HepG2 (cell line): ENCODE data around the gene UBTF. TPM values are rescaled to one million over a fixed set of nuclear protein-coding genes. Genes with fewer than 3 reads are reported as not detected.
A peak's percentile ranks its signal among the peaks of the same experiment; 100 is the strongest.

Source experiments
- AGO2 ChIP-seq: fragments of 200-400 bp; formaldehyde crosslinking; optimal IDR thresholded peaks from 2 replicates; pipeline ENCODE3; 2017; ENCODE audit warnings: mild to moderate bottlenecking, low read depth, low read length, moderate library complexity
- DNMT3B ChIP-seq: conservative IDR thresholded peaks from 2 replicates; pipeline ENCODE4 v1.6.1; 2016; ENCODE audit warnings: missing biosample characterization, control low read depth
- ETS1 ChIP-seq: sonication (generic); formaldehyde crosslinking; IDR thresholded peaks from 2 replicates; pipeline ENCODE4 v1.4.0; 2020; ENCODE audit warnings: missing genetic modification reagents
- FOXO4 ChIP-seq: sonication (generic); formaldehyde crosslinking; conservative IDR thresholded peaks from 2 replicates; pipeline ENCODE4 v1.8.1; 2023; ENCODE audit warnings: missing genetic modification reagents
- HNF4G ChIP-seq, 2 experiments: sonication (generic) in 1 of 2; formaldehyde crosslinking in 1 of 2; IDR thresholded peaks; 2 replicates each; pipeline versions ENCODE4 v1.4.0 to v1.6.1; 2011 to 2020; ENCODE audit warnings: borderline replicate concordance in 2 of 2, low read depth in 2 of 2, mild to moderate bottlenecking in 2 of 2, low read length in 1 of 2, missing genetic modification reagents in 1 of 2, moderate library complexity in 1 of 2
- MBNL3 ChIP-seq: fragments of 250-450 bp; sonication (Bioruptor Pico); conservative IDR thresholded peaks from 2 replicates; pipeline ENCODE4 v1.8.0; 2022; ENCODE audit warnings: mild to moderate bottlenecking, inconsistent platforms
- NRL ChIP-seq: sonication (generic); formaldehyde crosslinking; IDR thresholded peaks from 2 replicates; pipeline ENCODE4 v1.5.0; 2020; ENCODE audit warnings: missing genetic modification reagents, mild to moderate bottlenecking, moderate library complexity, borderline replicate concordance
- PHB2 ChIP-seq: fragments of 450-650 bp; IDR thresholded peaks from 2 replicates; pipeline ENCODE4 v1.6.1; 2018; ENCODE audit not compliant: partially characterized antibody
- RNF219 ChIP-seq: sonication (generic); formaldehyde crosslinking; IDR thresholded peaks from 2 replicates; pipeline ENCODE4 v1.5.0; 2020; ENCODE audit warnings: mild to moderate bottlenecking, missing genetic modification reagents
- TEAD3 ChIP-seq: optimal IDR thresholded peaks from 2 replicates; pipeline ENCODE3; 2016; ENCODE audit warnings: borderline replicate concordance
- TP53 ChIP-seq: sonication (generic); formaldehyde crosslinking; conservative IDR thresholded peaks from 2 replicates; pipeline ENCODE4 v1.4.0; 2020; ENCODE audit warnings: missing genetic modification reagents
- ZNF143 ChIP-seq: sonication (generic); formaldehyde crosslinking; IDR thresholded peaks from 2 replicates; pipeline ENCODE4 v1.4.0; 2020; ENCODE audit warnings: missing genetic modification reagents
- ZNF503 ChIP-seq: sonication (generic); formaldehyde crosslinking; IDR thresholded peaks from 2 replicates; pipeline ENCODE4 v1.4.0; 2020; ENCODE audit warnings: missing genetic modification reagents
- ZNF574 ChIP-seq: sonication (generic); formaldehyde crosslinking; IDR thresholded peaks from 2 replicates; pipeline ENCODE4 v1.4.0; 2020; ENCODE audit warnings: missing genetic modification reagents
- ZNF597 ChIP-seq: sonication (generic); formaldehyde crosslinking; IDR thresholded peaks from 2 replicates; pipeline ENCODE4 v1.5.0; 2020; ENCODE audit warnings: missing genetic modification reagents
- ZNF619 ChIP-seq: sonication (generic); formaldehyde crosslinking; IDR thresholded peaks from 2 replicates; pipeline ENCODE4 v1.4.0; 2020; ENCODE audit warnings: mild to moderate bottlenecking, missing genetic modification reagents
- ZSCAN25 ChIP-seq: sonication (generic); formaldehyde crosslinking; IDR thresholded peaks from 2 replicates; pipeline ENCODE4 v1.8.0; 2022; ENCODE audit warnings: mild to moderate bottlenecking, missing genetic modification reagents
- polyA plus RNA-seq, 8 experiments: library from polyadenylated mRNA; depleted of rRNA in 3 of 8; stranded (reverse) in 7 of 8; unstranded in 1 of 8; fragments of >200 nt; fragmentation: Illumina TruSeq in 4 of 8; extraction: Trizol in 4 of 8; gene quantifications; 2 replicates each; pipeline versions ENCODE4 v1.2.1 to v1.2.3, GENCODE V29; 2011 to 2016; ENCODE audit warnings: low read depth in 4 of 8, missing spikeins in 1 of 8, mixed read lengths in 1 of 8; ENCODE audit not compliant: insufficient read depth in 1 of 8
- total RNA-seq, 5 experiments: library from RNA; depleted of rRNA; stranded (reverse); fragments of >200 nt; fragmentation: Illumina TruSeq; extraction: Trizol; gene quantifications; 2 replicates each; pipeline ENCODE4 v1.2.3, GENCODE V29; 2016; ENCODE audit warnings: low read depth in 1 of 5

Gene UBTF
- total and polyA plus RNA-seq, 2 of the 13 experiments (the other 11 are each of a cell fraction or from before 2014, with no cell fraction given): 15.2 to 60.9 TPM

GRCh38 chr17:44186307-44187130 is 33.0 kb downstream of the UBTF start, which contains the start of gene TMUB2 (continued):
- TF ChIP-seq AGO2 (no peak), TP53 (CRISPR knock-in tag) (peak; percentile 40; the same call in 1 of the 2 replicates), ZSCAN25 (peak; percentile 19; the same call in 1 of the 2 replicates), ZNF143 (CRISPR knock-in tag) (peak; percentile 87), FOXO4 (CRISPR knock-in tag) (no peak), PHB2 (no peak), ETS1 (CRISPR knock-in tag) (peak; percentile 49; the same call in 1 of the 2 replicates), TEAD3 (CRISPR knock-in tag) (peak; percentile 75), HNF4G (IDR thresholded peaks at IDR 0.05; ENCODE audit: borderline replicate concordance, low read depth, low read length) (peak; percentile 16; the same call in 1 of the 2 replicates), HNF4G (CRISPR knock-in tag; IDR thresholded peaks at IDR 0.05; ENCODE audit: borderline replicate concordance, low read depth) (no peak; the same call in 1 of the 2 replicates), ZNF574 (peak; percentile 77; the same call in 1 of the 2 replicates), RNF219 (CRISPR knock-in tag) (no peak), NRL (CRISPR knock-in tag) (peak; percentile 57; the same call in 1 of the 2 replicates), ZNF597 (CRISPR knock-in tag) (no peak), DNMT3B (CRISPR knock-in tag) (no peak), MBNL3 (CRISPR knock-in tag) (no peak), ZNF503 (CRISPR knock-in tag) (0 out of 2 replicates have a peak, but pooled peaks have one; percentile 29), ZNF619 (CRISPR knock-in tag) (no peak)
